ENCODE data around the gene GPC6.

The GPC6 gene

DNA sequence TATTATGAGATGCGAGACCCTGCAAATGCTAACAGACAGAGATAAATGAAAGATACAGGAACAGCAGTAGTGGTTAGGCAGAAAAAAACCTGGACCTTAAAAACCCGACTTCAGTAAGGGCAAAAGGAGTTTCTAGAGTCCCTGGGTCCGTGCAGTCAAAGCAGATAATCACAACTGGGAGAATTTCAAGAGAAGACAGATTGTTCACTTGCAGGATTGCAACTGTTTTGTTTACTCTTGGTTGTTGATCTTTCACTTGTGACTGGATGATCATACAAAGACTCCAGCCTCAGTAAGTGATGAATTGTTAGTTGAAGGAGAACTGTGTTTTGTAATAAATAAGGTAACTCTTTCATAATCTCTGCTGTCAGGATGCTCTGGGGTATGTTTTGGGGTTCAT, 135.1 kb downstream of the GPC6 start:
- no peak overlapping the region for H3K4me3 ChIP-seq (replicated peaks; ENCODE audit: low read depth, low read length)
- TF ChIP-seq, protein P1, sequence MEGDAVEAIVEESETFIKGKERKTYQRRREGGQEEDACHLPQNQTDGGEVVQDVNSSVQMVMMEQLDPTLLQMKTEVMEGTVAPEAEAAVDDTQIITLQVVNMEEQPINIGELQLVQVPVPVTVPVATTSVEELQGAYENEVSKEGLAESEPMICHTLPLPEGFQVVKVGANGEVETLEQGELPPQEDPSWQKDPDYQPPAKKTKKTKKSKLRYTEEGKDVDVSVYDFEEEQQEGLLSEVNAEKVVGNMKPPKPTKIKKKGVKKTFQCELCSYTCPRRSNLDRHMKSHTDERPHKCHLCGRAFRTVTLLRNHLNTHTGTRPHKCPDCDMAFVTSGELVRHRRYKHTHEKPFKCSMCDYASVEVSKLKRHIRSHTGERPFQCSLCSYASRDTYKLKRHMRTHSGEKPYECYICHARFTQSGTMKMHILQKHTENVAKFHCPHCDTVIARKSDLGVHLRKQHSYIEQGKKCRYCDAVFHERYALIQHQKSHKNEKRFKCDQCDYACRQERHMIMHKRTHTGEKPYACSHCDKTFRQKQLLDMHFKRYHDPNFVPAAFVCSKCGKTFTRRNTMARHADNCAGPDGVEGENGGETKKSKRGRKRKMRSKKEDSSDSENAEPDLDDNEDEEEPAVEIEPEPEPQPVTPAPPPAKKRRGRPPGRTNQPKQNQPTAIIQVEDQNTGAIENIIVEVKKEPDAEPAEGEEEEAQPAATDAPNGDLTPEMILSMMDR (IDR thresholded peaks at IDR 0.05; ENCODE audit: low read length, missing control alignments) = no peak
- no peak for DNase-seq (ENCODE audit: low read depth)

DNA sequence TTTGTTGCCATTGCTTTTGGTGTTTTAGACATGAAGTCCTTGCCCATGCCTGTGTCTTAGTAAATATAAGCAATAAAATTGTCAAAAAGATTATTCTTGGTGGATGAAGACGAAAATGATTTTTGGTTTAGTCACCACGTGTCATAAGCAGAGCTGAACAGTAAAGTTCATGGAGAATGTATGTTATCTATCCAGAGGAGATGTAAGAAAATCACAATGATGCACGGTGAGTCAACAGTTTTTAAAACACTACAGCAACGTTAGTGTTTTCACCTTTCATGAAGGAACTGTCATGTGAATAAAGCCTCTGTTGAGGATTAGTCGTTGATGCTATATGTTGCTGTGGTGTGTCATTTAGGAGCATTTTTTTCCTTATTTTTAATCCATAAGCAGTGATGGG, 137.6 kb downstream of the GPC6 start:
- no peak overlapping the region for H3K4me3 ChIP-seq (replicated peaks; ENCODE audit: low read depth, low read length)
- TF ChIP-seq, protein P1 (IDR thresholded peaks at IDR 0.05; ENCODE audit: low read length, missing control alignments) = no peak
- DNase-seq (ENCODE audit: low read depth) = peak; percentile 55

DNA sequence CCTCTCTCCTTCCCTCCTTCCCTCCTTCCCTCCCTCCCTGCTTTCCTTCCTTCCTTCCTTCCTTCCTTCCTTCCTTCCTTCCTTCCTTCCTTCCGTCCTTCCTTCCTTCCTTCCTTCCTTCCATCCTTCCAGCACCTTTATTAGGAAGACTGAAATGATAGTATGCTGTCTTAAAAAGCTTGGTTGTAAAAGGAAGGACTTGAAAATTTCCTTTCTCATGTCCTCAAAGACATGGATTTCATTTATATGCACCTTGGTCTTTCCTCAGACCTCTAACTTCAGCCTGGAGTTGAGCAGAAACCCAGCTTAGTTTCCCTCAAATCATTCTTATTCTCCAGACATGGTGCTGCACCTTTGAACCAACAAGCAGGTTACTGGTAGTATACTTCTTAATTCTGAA, 141.7 kb downstream of the GPC6 start:
- TF ChIP-seq, protein P1 (IDR thresholded peaks at IDR 0.05; ENCODE audit: low read length, missing control alignments) = no peak
- no peak for DNase-seq (ENCODE audit: low read depth)
- no peak overlapping the region for H3K4me3 ChIP-seq (replicated peaks; ENCODE audit: low read depth, low read length)

DNA sequence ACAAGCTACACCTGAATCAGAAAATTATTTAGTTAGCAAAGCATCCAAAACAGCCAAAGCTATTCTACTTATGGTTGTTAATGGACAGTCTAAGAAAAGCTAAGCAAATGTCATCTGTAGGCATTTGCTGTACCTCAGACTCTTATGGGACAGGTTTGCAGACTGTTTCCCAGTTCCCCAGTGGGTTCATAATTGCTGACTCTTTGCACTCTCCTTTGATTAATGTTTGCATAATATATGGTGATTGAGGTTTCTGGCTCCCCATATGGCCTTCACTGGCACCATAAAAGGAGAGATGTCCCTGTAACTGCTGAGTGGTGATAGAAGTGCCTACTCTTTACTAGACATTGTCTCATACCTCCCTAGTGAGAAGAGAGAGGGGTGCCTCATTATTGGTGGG, 142.1 kb downstream of the GPC6 start:
- DNase-seq (ENCODE audit: low read depth) = no peak
- H3K4me3 ChIP-seq (replicated peaks; ENCODE audit: low read depth, low read length) = no peak overlapping the region
- TF ChIP-seq, protein P1 (IDR thresholded peaks at IDR 0.05; ENCODE audit: low read length, missing control alignments) = no peak

DNA sequence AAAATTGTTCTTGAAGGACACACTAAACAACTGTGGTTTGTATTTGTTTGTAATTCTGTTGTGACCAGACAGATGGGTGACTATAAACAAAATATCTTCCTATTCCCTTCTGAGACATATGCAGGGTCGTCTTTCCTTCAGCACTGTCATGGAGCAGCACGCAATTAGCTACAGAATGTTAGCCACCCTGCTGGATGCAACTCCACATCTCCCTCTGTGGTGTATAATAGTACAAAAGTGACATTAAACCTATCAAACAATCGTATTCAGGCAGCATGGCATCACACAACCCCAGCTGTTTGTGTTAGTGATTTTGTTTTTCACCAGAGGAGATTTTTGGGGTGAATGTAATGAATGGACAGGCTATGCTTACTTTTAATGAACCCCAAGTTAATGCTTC, 146.2 kb downstream of the GPC6 start:
- TF ChIP-seq, protein P1 (IDR thresholded peaks at IDR 0.05; ENCODE audit: low read length, missing control alignments) = no peak
- H3K4me3 ChIP-seq (replicated peaks; ENCODE audit: low read depth, low read length) = no peak overlapping the region
- DNase-seq (ENCODE audit: low read depth) = no peak

DNA sequence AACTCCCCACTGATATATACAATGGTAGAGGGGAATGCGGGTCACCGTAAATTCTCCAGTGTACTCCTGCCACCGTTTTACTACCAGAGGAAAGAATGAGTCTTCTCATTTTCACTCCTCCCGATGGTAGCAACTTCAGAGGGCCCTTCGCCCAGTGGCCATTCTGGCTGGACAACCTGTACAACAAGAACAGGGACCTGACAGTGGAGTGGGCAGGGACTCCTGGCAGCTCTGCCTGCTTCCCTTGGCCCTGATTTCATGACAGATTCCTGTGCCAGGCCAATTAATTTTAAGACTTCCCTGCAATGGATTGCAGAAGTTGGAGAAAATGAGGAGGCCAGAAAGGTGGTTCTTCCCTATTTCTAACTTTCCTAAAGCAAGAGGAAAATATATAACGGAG, 148.9 kb downstream of the GPC6 start:
- TF ChIP-seq, protein P1 (IDR thresholded peaks at IDR 0.05; ENCODE audit: low read length, missing control alignments) = no peak
- H3K4me3 ChIP-seq (replicated peaks; ENCODE audit: low read depth, low read length) = no peak overlapping the region
- DNase-seq (ENCODE audit: low read depth) = no peak

DNA sequence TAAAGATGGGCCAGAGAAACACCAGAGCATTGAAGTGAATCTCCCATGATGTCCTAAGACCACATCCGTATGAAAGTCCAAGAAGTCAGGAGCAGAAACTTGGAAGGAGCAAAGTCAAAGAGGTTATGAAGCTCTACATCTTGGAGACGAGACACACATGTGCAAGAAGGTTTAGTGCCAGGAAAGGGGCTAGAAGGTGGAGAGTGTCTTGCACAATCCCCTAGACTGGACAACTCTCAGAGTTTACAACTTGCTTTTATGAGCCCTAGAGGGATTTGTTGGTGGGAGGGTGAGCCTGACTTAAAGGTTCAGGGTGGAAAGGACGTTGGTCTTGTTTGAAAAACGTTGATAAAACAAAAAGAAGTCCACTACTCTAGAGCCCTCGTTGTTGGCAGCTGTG, 150.6 kb downstream of the GPC6 start:
- DNase-seq (ENCODE audit: low read depth) = peak; percentile 8
- TF ChIP-seq, protein P1 (IDR thresholded peaks at IDR 0.05; ENCODE audit: low read length, missing control alignments) = no peak
- H3K4me3 ChIP-seq (replicated peaks; ENCODE audit: low read depth, low read length) = no peak overlapping the region
